HG03432 (cell line): ENCODE measurements around the gene RBM43.
"Not testable (repeated sequence)": the region's sequence is repeated elsewhere in the genome, so short reads cannot be mapped to it uniquely, and the experiment has no call there.

Source experiments
- ATAC-seq: cut with Tn5 transposase; IDR thresholded peaks from one replicate; pipeline ENCODE4 v1.9.1; 2021; ENCODE audit warnings: mild to moderate bottlenecking, moderate library complexity; ENCODE audit not compliant: unreplicated experiment

Gene RBM43

DNA sequence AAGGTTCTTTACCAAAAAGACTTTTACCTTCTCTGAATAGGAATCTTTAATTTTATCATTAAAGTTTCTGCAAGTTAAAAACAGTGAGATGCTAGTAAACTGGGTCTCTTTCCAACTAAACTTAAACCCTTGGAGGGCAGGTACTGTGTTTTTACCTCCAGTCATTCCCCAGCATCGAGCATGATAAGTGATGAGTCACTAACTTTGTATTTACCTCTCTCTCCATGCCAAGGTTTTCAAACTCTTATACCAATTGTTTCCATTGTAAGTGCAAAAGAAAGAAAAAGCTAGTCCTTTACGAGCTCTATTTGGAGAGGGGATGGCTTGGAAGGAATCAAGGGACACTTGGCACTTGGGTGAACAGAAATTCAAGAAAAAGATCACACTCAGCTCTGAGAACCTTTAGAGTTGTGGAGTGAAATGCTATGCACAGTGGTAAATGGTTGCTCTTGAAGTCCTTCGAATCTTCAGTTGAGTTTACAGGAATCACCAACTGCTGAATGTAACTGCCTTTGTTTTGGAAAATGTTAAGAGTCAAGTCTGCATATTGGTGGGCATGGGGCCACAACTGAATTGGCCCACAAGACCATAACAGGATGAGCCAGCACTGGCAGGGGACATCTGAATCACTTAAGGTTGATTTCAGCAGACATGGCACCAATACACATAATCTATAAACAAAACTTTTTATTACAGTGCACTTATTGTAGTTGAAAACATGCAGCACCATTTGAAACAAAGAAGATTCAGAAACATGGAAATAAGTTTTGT lies 8.3 kb upstream of the RBM43 start:
- ATAC-seq, result no peak

- ATAC-seq, result no peak
Measured at GRCh38 chr2:151268085-151268484, 6.4 kb upstream of the RBM43 start.

- ATAC-seq, result no peak
Measured at GRCh38 chr2:151267537-151267936, 5.9 kb upstream of the RBM43 start.

GRCh38 chr2:151265991-151266390 lies 4.3 kb upstream of the RBM43 start:
- ATAC-seq, result no peak

DNA sequence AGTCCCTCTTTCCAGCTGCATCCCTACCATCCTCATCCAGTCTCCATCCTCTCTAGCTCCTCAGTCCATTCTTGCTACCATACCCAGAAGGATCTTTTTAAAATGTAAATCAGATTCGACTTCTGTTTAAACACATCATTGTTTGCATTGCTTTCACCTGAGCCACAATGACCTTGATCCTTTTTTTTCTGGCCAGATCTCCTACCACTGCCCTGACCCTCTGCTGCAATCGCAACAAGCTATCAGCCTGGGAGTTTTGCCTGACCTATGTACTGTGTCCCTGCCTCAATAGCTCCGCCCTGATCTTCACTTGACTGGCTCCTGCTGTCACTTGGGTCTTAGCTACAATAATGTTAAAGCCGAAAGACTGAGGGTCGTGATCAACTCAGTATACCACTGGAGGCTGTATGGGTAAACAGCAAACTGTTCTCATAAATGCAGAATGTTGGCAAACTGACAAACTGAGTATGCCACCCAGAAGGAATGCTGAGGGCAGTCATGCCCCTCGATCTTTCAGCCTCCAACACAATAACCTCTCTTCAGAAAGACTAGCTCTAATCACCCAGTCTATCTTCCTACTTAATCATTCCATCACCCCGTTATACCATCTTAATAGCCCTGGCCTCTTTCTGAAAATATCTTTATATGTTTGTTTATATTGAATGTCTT lies 2.6 kb upstream of the RBM43 start:
- ATAC-seq, result no peak

- no peak for ATAC-seq
Measured at GRCh38 chr2:151262629-151263028, 966 bp upstream of the RBM43 start.

DNA sequence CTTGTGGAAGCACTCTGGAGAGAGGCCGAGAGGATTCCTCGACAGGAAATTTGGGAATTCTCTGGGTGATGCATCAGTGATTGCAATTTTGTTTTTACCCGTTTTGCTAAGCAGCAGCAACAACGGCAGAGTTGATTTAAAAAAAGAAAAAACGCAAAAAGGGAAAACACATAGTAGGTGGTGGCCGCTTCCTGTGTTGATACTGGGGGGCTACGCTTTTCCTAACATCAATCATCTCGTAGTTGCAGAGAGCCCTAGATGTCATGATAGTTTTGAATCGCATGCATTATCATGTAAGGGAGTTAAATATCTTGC lies 271 bp upstream of the RBM43 start:
- no peak for ATAC-seq

DNA sequence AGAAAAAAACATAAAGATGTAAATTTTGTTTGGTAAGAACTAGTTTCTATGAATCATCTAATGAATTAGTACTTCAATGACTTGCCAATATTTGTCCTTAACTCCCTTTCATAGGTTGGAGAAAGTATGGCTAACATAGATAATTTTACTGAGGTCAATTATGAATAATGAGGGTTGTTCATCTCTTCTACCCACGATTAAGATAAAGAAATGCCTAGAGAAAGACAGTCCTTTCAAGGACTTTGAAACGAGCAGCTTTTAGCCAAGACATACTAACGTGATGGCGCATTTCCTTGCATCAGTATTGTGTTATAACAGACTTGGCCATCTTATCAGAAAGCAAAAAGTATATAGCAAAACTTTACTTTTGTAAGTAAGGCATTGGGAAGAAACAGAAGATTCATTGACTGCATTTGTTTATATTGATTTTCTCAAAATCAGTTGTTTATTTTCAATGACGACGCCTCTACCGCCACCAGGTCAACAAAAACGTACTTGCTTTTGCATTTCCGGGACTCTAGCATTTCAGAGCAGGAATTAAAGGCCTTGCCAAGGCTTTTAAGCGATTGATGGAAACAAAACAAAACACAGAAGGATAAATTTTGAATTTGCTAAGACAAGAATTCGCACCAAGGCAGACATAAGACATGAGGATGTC lies 961 bp downstream of the RBM43 start:
- peak; percentile 15 for ATAC-seq

- no peak for ATAC-seq
Measured at GRCh38 chr2:151258121-151258520, 3.5 kb downstream of the RBM43 start.

DNA sequence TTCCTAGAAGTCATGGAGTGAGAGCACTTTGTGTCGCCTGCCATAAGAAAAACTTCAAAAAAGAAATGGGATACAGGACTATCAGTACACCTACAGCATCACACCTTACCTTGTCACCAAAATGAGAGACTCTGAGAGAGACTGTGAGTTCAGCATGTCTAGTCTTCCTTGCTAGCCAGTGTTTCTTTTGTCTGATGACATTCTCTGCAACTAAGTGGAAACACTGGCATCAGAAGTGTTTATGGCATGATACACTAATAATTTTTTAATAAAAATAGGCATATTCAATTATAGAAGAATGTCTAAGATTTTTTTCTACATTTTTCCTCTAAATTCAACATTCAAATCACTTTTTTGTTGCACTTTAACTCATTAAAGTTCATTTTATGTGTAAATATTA lies 9.0 kb downstream of the RBM43 start:
- no peak for ATAC-seq

DNA sequence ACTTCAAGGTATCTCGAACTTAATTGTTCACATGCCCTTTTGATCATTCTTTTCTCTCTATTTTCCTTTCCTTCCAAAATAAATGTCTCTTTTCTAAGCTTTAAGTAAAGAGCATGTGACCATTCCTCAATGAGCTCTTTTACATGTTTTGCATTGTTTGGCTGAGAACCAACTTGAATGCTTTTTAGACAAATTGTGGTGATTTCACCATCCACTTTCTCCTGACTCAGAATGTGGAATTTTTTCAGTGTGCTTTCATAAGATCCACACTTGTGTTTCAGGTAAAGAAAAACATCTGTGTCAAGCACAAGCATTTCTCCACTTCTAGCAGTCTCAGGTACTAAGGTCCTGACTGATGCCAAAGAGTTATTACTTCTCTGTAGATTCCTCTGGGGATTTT lies 10.7 kb downstream of the RBM43 start:
- ATAC-seq, result no peak

GRCh38 chr2:151247432-151247831 lies 14.2 kb downstream of the RBM43 start:
- no peak for ATAC-seq

GRCh38 chr2:151246152-151246551 lies 15.5 kb downstream of the RBM43 start:
- ATAC-seq, result no peak

DNA sequence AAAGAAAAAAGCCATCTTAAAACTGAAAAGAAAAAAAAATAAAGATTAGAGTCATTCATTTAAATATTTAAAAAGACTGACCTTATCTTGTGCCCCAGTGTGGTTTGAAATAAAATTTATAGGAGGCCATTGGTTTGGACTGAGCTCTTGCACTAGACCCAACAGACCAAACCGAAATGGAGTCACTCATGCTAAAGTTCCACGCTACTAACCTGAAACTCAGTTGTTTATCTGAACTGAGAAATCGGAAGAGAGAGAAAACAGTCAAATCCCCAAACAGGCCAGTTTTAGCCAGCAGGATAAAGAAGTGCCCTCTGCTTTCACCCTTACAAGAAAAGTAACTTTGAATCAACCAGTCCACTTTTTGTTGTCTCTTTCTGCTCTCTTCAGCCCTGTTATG lies 18.2 kb downstream of the RBM43 start:
- ATAC-seq, result no peak

GRCh38 chr2:151241224-151241623 lies 20.4 kb downstream of the RBM43 start:
- no peak for ATAC-seq

DNA sequence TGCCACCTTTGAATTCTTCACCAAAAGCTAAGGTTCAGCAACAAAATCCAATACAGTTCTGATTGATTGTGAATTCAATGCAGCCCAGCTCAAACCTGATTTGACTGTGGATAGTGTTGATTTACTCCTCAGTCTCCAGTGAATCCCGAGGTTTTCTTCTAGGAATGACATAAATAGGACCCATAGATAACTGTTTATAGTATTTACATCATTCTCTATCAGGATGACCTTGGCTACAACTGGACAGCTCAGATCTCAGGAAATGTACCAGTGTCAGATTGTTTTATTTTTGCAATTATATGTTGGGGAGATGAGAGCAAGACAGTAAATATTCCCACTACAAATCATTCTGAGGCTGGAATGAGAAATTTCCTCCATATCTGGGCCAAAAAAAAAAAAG lies 21.2 kb downstream of the RBM43 start:
- no peak for ATAC-seq

DNA sequence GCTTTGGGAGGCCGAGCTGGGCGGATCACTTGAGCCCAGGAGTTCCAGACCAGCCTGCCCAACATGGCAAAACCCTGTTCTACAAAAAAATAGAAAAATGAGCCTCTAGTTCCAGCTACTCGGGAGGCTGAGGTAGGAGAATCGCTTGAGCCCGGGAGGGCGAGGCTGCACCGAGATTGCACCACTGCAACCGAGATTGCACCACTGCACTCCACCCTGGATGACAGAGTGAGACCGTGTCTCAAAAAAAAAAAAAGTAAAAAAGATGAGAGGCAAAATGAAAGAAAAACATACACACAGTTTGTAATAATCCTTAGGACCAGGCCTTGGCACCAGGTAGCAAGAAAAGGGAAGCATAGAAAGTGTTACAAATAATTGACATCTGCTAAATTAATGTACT lies 22.0 kb downstream of the RBM43 start:
- ATAC-seq, result no peak

GRCh38 chr2:151238527-151239487 lies 22.9 kb downstream of the RBM43 start:
- peak; percentile 83 for ATAC-seq

DNA sequence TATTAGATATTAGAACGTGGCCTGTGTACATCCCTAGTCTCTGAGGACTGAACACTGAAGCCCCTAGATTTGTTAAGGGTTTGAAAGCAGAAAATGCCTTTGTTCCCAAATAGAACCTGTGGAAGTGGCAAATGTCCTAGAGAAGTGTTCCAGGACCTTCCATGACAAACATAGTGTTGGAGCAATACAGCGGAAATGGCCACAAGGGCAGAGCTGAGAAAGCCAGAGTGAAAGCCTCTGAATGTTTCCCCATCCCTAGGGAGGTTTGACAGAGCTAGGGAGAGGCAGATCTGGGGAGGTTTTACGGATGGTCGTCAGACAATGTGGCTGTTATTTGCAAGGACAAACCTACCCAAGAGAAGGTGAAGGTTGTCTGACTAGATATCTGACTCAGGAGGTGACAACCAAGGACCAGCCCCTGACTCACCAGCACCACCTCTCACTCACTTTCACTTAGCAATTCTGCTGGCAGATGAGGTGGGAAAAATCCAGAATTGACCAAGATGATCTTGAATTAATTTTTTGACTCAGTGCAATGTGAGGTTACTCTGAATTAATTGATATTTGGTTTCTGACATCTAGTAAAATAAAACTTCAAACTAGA lies 24.1 kb downstream of the RBM43 start:
- no peak for ATAC-seq

DNA sequence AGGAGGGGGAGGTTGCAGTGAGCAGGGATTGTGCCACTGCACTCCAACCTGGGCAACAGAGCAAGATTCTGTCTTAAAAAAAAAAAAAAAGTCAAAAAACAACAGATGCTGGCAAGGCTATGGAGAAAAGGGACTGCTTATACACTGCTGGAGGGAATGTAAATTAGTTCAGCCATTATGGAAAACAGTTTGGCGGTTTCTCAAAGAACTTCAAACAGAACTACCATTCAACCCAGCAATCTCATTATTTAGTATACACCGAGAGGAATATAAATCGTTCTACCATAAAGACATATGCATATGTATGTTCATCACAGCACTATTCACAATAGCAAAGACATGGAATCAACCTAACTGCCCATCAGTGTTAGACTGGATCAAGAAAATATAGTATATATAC lies 27.9 kb downstream of the RBM43 start:
- ATAC-seq, result not testable (repeated sequence)

DNA sequence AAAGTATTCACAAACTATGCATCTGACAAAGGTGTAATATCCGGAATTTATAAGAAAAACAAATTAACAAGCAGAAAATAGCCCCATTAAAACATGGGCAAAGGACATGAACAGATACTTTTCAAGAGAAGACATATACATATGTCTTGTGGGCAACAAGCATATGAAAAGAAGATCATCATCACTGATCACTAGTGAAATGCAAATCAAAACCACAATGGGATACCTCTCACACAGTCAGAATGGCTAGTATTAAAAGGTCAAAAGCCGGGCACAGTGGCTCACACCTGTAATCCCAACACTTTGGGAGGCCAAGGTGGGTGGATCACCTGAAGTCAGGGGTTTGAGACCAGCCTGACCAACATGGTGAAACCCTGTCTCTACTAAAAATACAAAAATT lies 28.4 kb downstream of the RBM43 start:
- ATAC-seq, result not testable (repeated sequence)
